A549 (cell line): ENCODE measurements around the gene ULK2.

Source experiments
- CBX8 ChIP-seq: fragments of 200-600 bp; sonication (generic); IDR thresholded peaks from 2 replicates; pipeline ENCODE4 v1.6.1; 2016
- EP300 ChIP-seq, 2 experiments: fragments of >200 bp; sonication (Bioruptor Twin); formaldehyde crosslinking; IDR thresholded peaks; 2 replicates in 1 of 2; 3 replicates in 1 of 2; pipeline ENCODE4 v1.6.1; 2016 to 2017
- ESRRA ChIP-seq: fragments of 150-350 bp; IDR thresholded peaks from 2 replicates; pipeline ENCODE4 v1.6.1; 2014; ENCODE audit warnings: mild to moderate bottlenecking, low read length, borderline replicate concordance
- MYC ChIP-seq: IDR thresholded peaks from 2 replicates; pipeline ENCODE4 v1.6.1; 2012; ENCODE audit warnings: mild to moderate bottlenecking, inconsistent platforms, low read length, improper control_type of control experiment, borderline replicate concordance
- POLR2A ChIP-seq: IDR thresholded peaks from 2 replicates; pipeline ENCODE4 v1.6.1; 2012; ENCODE audit warnings: mild to moderate bottlenecking, low read length
- RAD21 ChIP-seq, 2 experiments: fragments of >200 bp in 1 of 2; sonication (Bioruptor Twin) in 1 of 2; formaldehyde crosslinking in 1 of 2; IDR thresholded peaks in 1 of 2; conservative IDR thresholded peaks in 1 of 2; 2 replicates in 1 of 2; 3 replicates in 1 of 2; pipeline ENCODE4 v1.6.1; 2012 to 2018; ENCODE audit warnings: inconsistent platforms in 1 of 2
- REST ChIP-seq: fragments of 200-600 bp; sonication (generic); IDR thresholded peaks from 2 replicates; pipeline ENCODE4 v1.6.1; 2016; ENCODE audit warnings: antibody characterized with exemption, mild to moderate bottlenecking, moderate library complexity
- SMC3 ChIP-seq: fragments of >200 bp; sonication (Bioruptor Twin); formaldehyde crosslinking; IDR thresholded peaks from 3 replicates; pipeline ENCODE4 v1.6.1; 2018; ENCODE audit warnings: inconsistent platforms
- TF ChIP-seq, protein P1 (sequence below): fragments of >200 bp; sonication (Bioruptor Twin); formaldehyde crosslinking; IDR thresholded peaks from 3 replicates; pipeline ENCODE4 v1.5.1; 2016

GRCh38 chr17:19799796-19800195, 67.9 kb downstream of the ULK2 start:
- TF ChIP-seq, protein P1, sequence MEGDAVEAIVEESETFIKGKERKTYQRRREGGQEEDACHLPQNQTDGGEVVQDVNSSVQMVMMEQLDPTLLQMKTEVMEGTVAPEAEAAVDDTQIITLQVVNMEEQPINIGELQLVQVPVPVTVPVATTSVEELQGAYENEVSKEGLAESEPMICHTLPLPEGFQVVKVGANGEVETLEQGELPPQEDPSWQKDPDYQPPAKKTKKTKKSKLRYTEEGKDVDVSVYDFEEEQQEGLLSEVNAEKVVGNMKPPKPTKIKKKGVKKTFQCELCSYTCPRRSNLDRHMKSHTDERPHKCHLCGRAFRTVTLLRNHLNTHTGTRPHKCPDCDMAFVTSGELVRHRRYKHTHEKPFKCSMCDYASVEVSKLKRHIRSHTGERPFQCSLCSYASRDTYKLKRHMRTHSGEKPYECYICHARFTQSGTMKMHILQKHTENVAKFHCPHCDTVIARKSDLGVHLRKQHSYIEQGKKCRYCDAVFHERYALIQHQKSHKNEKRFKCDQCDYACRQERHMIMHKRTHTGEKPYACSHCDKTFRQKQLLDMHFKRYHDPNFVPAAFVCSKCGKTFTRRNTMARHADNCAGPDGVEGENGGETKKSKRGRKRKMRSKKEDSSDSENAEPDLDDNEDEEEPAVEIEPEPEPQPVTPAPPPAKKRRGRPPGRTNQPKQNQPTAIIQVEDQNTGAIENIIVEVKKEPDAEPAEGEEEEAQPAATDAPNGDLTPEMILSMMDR = no peak
- TF ChIP-seq POLR2A = no peak
- no peak for TF ChIP-seq RAD21 (conservative IDR thresholded peaks at IDR 0.05 in 1 of 2, IDR thresholded peaks at IDR 0.05 in 1 of 2)
- TF ChIP-seq SMC3 = no peak
- no peak for TF ChIP-seq REST
- no peak for TF ChIP-seq MYC
- TF ChIP-seq CBX8 = no peak
- TF ChIP-seq ESRRA = no peak
- TF ChIP-seq EP300 (IDR thresholded peaks at IDR 0.05) = no peak
